Keratinocyte (primary cell): ENCODE results near the gene REV1. TPM values are rescaled to one million over a fixed set of nuclear protein-coding genes. Genes with fewer than 3 reads are reported as not detected.

Experiments
- DNase-seq: peaks from one replicate; pipeline ENCODE4 v3.0.0-alpha.2; 2011; ENCODE audit warnings: low read depth, missing footprints, low spot score
- FAIRE-seq: peaks from 2 replicates; lab custom pipeline; 2011; peaks lifted over from hg19 to GRCh38; lab: Jason Lieb, UNC
- H2AFZ ChIP-seq: 2 replicates; pipeline ENCODE4 v1.6.0; 2012; ENCODE audit warnings: low read length, control low read depth, inconsistent platforms; ENCODE audit not compliant: control insufficient read depth
- H3K27ac ChIP-seq: 2 replicates; pipeline ENCODE4 v1.5.1; 2011; ENCODE audit warnings: low read length; ENCODE audit not compliant: control insufficient read depth, insufficient read depth
- H3K27me3 ChIP-seq: 3 replicates; pipeline ENCODE4 v1.6.0; 2011; ENCODE audit warnings: low read length; ENCODE audit not compliant: control insufficient read depth, insufficient read depth; ENCODE audit errors: extremely low read depth
- H3K36me3 ChIP-seq, 2 experiments: 2 replicates in 1 of 2; 3 replicates in 1 of 2; pipeline ENCODE4 v1.5.1; 2011; ENCODE audit warnings: low read length in 2 of 2, mild to moderate bottlenecking in 1 of 2; ENCODE audit not compliant: control insufficient read depth in 2 of 2, insufficient read depth in 2 of 2; ENCODE audit errors: extremely low read depth in 1 of 2
- H3K4me1 ChIP-seq: 3 replicates; pipeline ENCODE4 v1.5.1; 2011; ENCODE audit warnings: low read length; ENCODE audit not compliant: control insufficient read depth, insufficient read depth; ENCODE audit errors: extremely low read depth
- H3K4me2 ChIP-seq: 3 replicates; pipeline ENCODE4 v1.6.0; 2011; ENCODE audit warnings: low read depth, low read length; ENCODE audit not compliant: control insufficient read depth, insufficient read depth; ENCODE audit errors: extremely low read depth
- H3K4me3 ChIP-seq, 3 experiments: fragments of 200-600 bp in 1 of 3; sonication (generic) in 1 of 3; 2 replicates in 2 of 3; 3 replicates in 1 of 3; pipeline ENCODE4 v1.5.1; 2011 to 2016; ENCODE audit warnings: low read length in 3 of 3, mild to moderate bottlenecking in 3 of 3, control low read depth in 2 of 3, inconsistent platforms in 1 of 3, low read depth in 1 of 3, mixed read lengths in 1 of 3, mixed run types in 1 of 3, moderate library complexity in 1 of 3; ENCODE audit not compliant: control insufficient read depth in 2 of 3, insufficient read depth in 2 of 3; ENCODE audit errors: extremely low read depth in 1 of 3
- H3K79me2 ChIP-seq: 2 replicates; pipeline ENCODE4 v1.6.0; 2012; ENCODE audit warnings: low read length; ENCODE audit not compliant: control insufficient read depth, insufficient read depth
- H3K9ac ChIP-seq: 3 replicates; pipeline ENCODE4 v1.6.0; 2011; ENCODE audit warnings: low read length; ENCODE audit not compliant: control insufficient read depth, insufficient read depth; ENCODE audit errors: extremely low read depth
- H3K9me1 ChIP-seq: 3 replicates; pipeline ENCODE4 v1.6.0; 2011; ENCODE audit warnings: low read length; ENCODE audit not compliant: control insufficient read depth, insufficient read depth; ENCODE audit errors: extremely low read depth
- H3K9me3 ChIP-seq: 2 replicates; pipeline ENCODE4 v1.5.1; 2012; ENCODE audit warnings: low read depth, low read length; ENCODE audit not compliant: control insufficient read depth
- H4K20me1 ChIP-seq: 3 replicates; pipeline ENCODE4 v1.6.0; 2011; ENCODE audit warnings: low read length; ENCODE audit not compliant: control insufficient read depth, insufficient read depth; ENCODE audit errors: extremely low read depth
- CTCF ChIP-seq, 3 experiments: IDR thresholded peaks in 1 of 3; conservative IDR thresholded peaks in 1 of 3; optimal IDR thresholded peaks in 1 of 3; 2 replicates in 2 of 3; 3 replicates in 1 of 3; pipeline versions ENCODE3 to v1.5.1; 2011; ENCODE audit warnings: low read length in 3 of 3, mild to moderate bottlenecking in 3 of 3, moderate library complexity in 2 of 3, control low read depth in 1 of 3, inconsistent platforms in 1 of 3; ENCODE audit not compliant: insufficient read depth in 2 of 3; ENCODE audit errors: extremely low read depth in 1 of 3
- EZH2 ChIP-seq: IDR thresholded peaks from one replicate; pipeline ENCODE4 v1.6.1; 2012; ENCODE audit warnings: inconsistent platforms, mild to moderate bottlenecking, low read length, moderate library complexity
- dilution Hi-C: fragments of 300-500 bp; cut with MboI; formaldehyde crosslinking; loops from one replicate; pipeline ENCODE4 v1.7.0; 2020; ENCODE audit warnings: low sequenced_read_pairs; ENCODE audit not compliant: extremely low pct_ligation_motif_present
- polyA plus RNA-seq, 5 experiments: library from polyadenylated mRNA; depleted of rRNA in 3 of 5; stranded (reverse) in 3 of 5; stranded (forward) in 1 of 5; unstranded in 1 of 5; fragments of >200 nt; gene quantifications; 1 replicate in 1 of 5; 2 replicates in 3 of 5; 3 replicates in 1 of 5; pipeline versions ENCODE4 v1.2.1 to v1.2.3, GENCODE V29; 2011 to 2012; ENCODE audit warnings: missing spikeins in 2 of 5, low read depth in 1 of 5, low replicate concordance in 1 of 5

REV1 gene
- polyA plus RNA-seq, 1 donor (not counting 4 experiments of a cell fraction or from before 2014, with no cell fraction given) = 56.4 TPM

GRCh38 chr2:99403084-99403483 is 86.7 kb downstream of the REV1 start:
- H3K4me3 ChIP-seq = no peak overlapping the region
- H3K79me2 ChIP-seq = no peaks in the 10 kb centered on the region
- peaks cover 32 to 45% of the 10 kb centered on the region in 2 experiments for H3K36me3 ChIP-seq
- H4K20me1 ChIP-seq = no peaks in the 10 kb centered on the region
- no peak overlapping the region for H2AFZ ChIP-seq
- peaks cover 3% of the 10 kb centered on the region for H3K4me1 ChIP-seq
- H3K9me3 ChIP-seq = no peaks in the 10 kb centered on the region
- no peak overlapping the region for H3K27ac ChIP-seq
- no peak for FAIRE-seq
- no peaks in the 10 kb centered on the region for H3K9me1 ChIP-seq
- H3K27me3 ChIP-seq = no peaks in the 10 kb centered on the region
- H3K9ac ChIP-seq = no peak overlapping the region
- no peak for DNase-seq
- no peak overlapping the region for H3K4me2 ChIP-seq
- dilution Hi-C loops = no loop called here
- no peak for TF ChIP-seq EZH2
- no peak for TF ChIP-seq CTCF (optimal IDR thresholded peaks at IDR 0.05 in 1 of 3, IDR thresholded peaks at IDR 0.05 in 1 of 3, conservative IDR thresholded peaks at IDR 0.05 in 1 of 3; ENCODE audit: extremely low read depth in 1 of 3, insufficient read depth in 2 of 3, low read length in 3 of 3)

GRCh38 chr2:99401841-99402240 is 88.0 kb downstream of the REV1 start:
- H3K36me3 ChIP-seq = peaks cover 31 to 45% of the 10 kb centered on the region in 2 experiments
- H3K9ac ChIP-seq = no peak overlapping the region
- H3K27ac ChIP-seq = no peak overlapping the region
- no peaks in the 10 kb centered on the region for H3K9me3 ChIP-seq
- peaks cover 3% of the 10 kb centered on the region for H3K4me1 ChIP-seq
- DNase-seq (no peak), FAIRE-seq (no peak)
- H3K9me1 ChIP-seq = no peaks in the 10 kb centered on the region
- H3K27me3 ChIP-seq = no peaks in the 10 kb centered on the region
- no peaks in the 10 kb centered on the region for H3K79me2 ChIP-seq
- no peak overlapping the region for H3K4me3 ChIP-seq
- no peak overlapping the region for H2AFZ ChIP-seq
- no peak for TF ChIP-seq EZH2
- TF ChIP-seq CTCF (optimal IDR thresholded peaks at IDR 0.05 in 1 of 3, IDR thresholded peaks at IDR 0.05 in 1 of 3, conservative IDR thresholded peaks at IDR 0.05 in 1 of 3; ENCODE audit: extremely low read depth in 1 of 3, insufficient read depth in 2 of 3, low read length in 3 of 3) = no peak
- H3K4me2 ChIP-seq = no peak overlapping the region
- dilution Hi-C loops = no loop called here
- no peaks in the 10 kb centered on the region for H4K20me1 ChIP-seq
